Measurements from ENCODE around the gene CES2.
A peak's percentile ranks its signal among the peaks of the same experiment; 100 is the strongest.
"Not testable (repeated sequence)": the region's sequence is repeated elsewhere in the genome, so short reads cannot be mapped to it uniquely, and the experiment has no call there.

Gene CES2

GRCh38 chr16:66958857-66959703 lies 23.8 kb downstream of the CES2 start:
- no peak for DNase-seq

GRCh38 chr16:66959704-66960161 lies 24.4 kb downstream of the CES2 start:
- DNase-seq, result no peak

- DNase-seq, result no peak
Observed at GRCh38 chr16:66960270-66960669, 25.0 kb downstream of the CES2 start.

- peak; percentile 85 for DNase-seq
Observed at GRCh38 chr16:66961065-66961744, 25.9 kb downstream of the CES2 start, which contains the start of gene CES3. Gene CES3, plus strand, starts transcription at chr16:66961266. Its CDS starts 42 bp downstream, at chr16:66961308.

GRCh38 chr16:66961914-66962313 lies 26.6 kb downstream of the CES2 start:
- DNase-seq, result no peak

- no peak for DNase-seq
Observed at GRCh38 chr16:66964049-66964448, 28.7 kb downstream of the CES2 start.

GRCh38 chr16:66968847-66969246 lies 33.5 kb downstream of the CES2 start:
- no peak for DNase-seq

GRCh38 chr16:66970775-66971720 lies 35.7 kb downstream of the CES2 start:
- DNase-seq, result no peak

- DNase-seq, result no peak
Observed at GRCh38 chr16:66972983-66973382, 37.7 kb downstream of the CES2 start.

- DNase-seq, result no peak
Observed at GRCh38 chr16:66973716-66974115, 38.4 kb downstream of the CES2 start.

GRCh38 chr16:66974156-66974931 lies 39.0 kb downstream of the CES2 start:
- not testable (repeated sequence) for DNase-seq

GRCh38 chr16:66974932-66975246 lies 39.6 kb downstream of the CES2 start:
- peak; percentile 81 for DNase-seq

GRCh38 chr16:66975302-66975893 lies 40.1 kb downstream of the CES2 start:
- no peak for DNase-seq

- DNase-seq, result no peak
Observed at GRCh38 chr16:66976746-66977145, 41.4 kb downstream of the CES2 start.

- DNase-seq, result peak; percentile 96
Observed at GRCh38 chr16:66977341-66978113, 42.2 kb downstream of the CES2 start.

GRCh38 chr16:66979011-66979717 lies 43.8 kb downstream of the CES2 start:
- no peak for DNase-seq

- no peak for DNase-seq
Observed at GRCh38 chr16:66983033-66983432, 47.7 kb downstream of the CES2 start.

- DNase-seq, result peak; percentile 86
Observed at GRCh38 chr16:66984892-66985311, 49.6 kb downstream of the CES2 start.

- DNase-seq, result no peak
Observed at GRCh38 chr16:66986559-66986958, 51.2 kb downstream of the CES2 start.

- no peak for DNase-seq
Observed at GRCh38 chr16:66988197-66988788, 53.0 kb downstream of the CES2 start, which contains the start of gene CES4A. Gene CES4A, plus strand, starts transcription at chr16:66988589. Its CDS starts 184 bp downstream, at chr16:66988773.
